Measurements from ENCODE around the gene TTLL12.

DNA sequence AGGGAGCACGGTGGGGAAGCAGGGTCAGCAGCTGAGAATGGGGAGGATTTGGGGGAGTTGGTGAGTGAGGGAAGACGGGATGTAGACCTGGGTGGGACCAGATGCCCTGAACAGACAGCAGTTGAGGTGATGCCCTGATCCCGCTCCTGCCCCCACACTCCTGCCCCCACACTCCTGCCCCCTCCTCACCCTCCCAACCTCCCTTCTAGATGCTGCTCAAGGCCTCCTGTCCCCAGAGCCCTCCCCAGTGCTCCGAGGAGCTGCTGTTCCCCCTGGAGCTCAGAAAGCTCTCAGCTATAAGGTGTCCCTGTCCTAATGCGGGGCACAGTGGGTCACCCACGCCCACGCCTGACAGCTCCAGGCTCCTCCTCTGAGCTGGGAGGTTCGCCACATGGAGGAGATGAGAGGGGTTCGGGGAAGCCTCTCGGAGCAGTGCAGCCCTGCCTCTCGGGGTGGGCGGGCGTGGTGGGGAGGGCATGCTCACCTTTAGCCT lies 25.1 kb upstream of the TTLL12 start:
- TF ChIP-seq RCOR1 (IDR thresholded peaks at IDR 0.05; ENCODE audit: low read depth, low read length): no peak
- TF ChIP-seq HOXA7 (CRISPR knock-in tag; IDR thresholded peaks at IDR 0.05): no peak
- no peak for TF ChIP-seq HOXB5 (CRISPR knock-in tag; IDR thresholded peaks at IDR 0.05)
- no peak for TF ChIP-seq EP300 (IDR thresholded peaks at IDR 0.05)
- TF ChIP-seq MAZ (IDR thresholded peaks at IDR 0.05; ENCODE audit: borderline replicate concordance, low read depth, low read length): no peak
- TF ChIP-seq CTCF (IDR thresholded peaks at IDR 0.05): no peak
- TF ChIP-seq MYC (IDR thresholded peaks at IDR 0.05; ENCODE audit: borderline replicate concordance, low read length): no peak
